CD14-positive monocyte (primary cell): Measurements from ENCODE around the gene RTRAF. TPM values are rescaled to one million over a fixed set of nuclear protein-coding genes. Genes with fewer than 3 reads are reported as not detected.

Source experiments
- DNase-seq, 3 donors: peaks; one replicate each; pipeline ENCODE4 v3.0.0-alpha.2; 2011 to 2022
- H2AFZ ChIP-seq: 2 replicates; pipeline ENCODE4 v1.6.0; 2012; ENCODE audit warnings: mild to moderate bottlenecking, low read depth, low read length, inconsistent platforms; ENCODE audit not compliant: insufficient read depth, poor library complexity, severe bottlenecking
- H3K27ac ChIP-seq, 2 donors: 1 replicate in 1 of 2; 2 replicates in 1 of 2; pipeline ENCODE4 v1.5.1; 2012 to 2013; ENCODE audit warnings: low read length in 2 of 2, control low read depth in 1 of 2, inconsistent platforms in 1 of 2, low read depth in 1 of 2, mild to moderate bottlenecking in 1 of 2
- H3K27me3 ChIP-seq, 2 donors: one replicate each; pipeline versions ENCODE4 v1.6.0 to v1.6.1; 2011 to 2013; ENCODE audit warnings: low read length in 2 of 2; ENCODE audit not compliant: control insufficient read depth in 2 of 2, insufficient read depth in 2 of 2
- H3K36me3 ChIP-seq, 2 donors: replicated peaks in 1 of 2; 1 replicate in 1 of 2; 2 replicates in 1 of 2; pipeline versions ENCODE4 v1.5.1 to v1.6.1; 2012 to 2013; ENCODE audit warnings: low read length in 2 of 2, control low read depth in 1 of 2, inconsistent platforms in 1 of 2, mild to moderate bottlenecking in 1 of 2; ENCODE audit not compliant: insufficient read depth in 2 of 2, control insufficient read depth in 1 of 2
- H3K4me1 ChIP-seq, 2 donors: 1 replicate in 1 of 2; 2 replicates in 1 of 2; pipeline versions ENCODE4 v1.5.1 to v1.6.1; 2012 to 2013; ENCODE audit warnings: low read length in 2 of 2, control low read depth in 1 of 2, inconsistent platforms in 1 of 2, mild to moderate bottlenecking in 1 of 2, moderate library complexity in 1 of 2; ENCODE audit not compliant: insufficient read depth in 2 of 2, control insufficient read depth in 1 of 2
- H3K4me2 ChIP-seq: replicated peaks from 2 replicates; pipeline ENCODE3; 2012; ENCODE audit warnings: low read length, moderate library complexity, mild to moderate bottlenecking; ENCODE audit not compliant: poor library complexity, severe bottlenecking; ENCODE audit errors: extremely low read depth
- H3K4me3 ChIP-seq, 3 experiments: fragments of 200-600 bp in 1 of 3; sonication (generic) in 1 of 3; replicated peaks in 1 of 3; 1 replicate in 2 of 3; 2 replicates in 1 of 3; pipeline ENCODE4 v1.5.1; 2011 to 2013; ENCODE audit warnings: low read length in 3 of 3, mild to moderate bottlenecking in 3 of 3, control low read depth in 2 of 3, low read depth in 2 of 3, inconsistent platforms in 1 of 3, moderate library complexity in 1 of 3
- H3K79me2 ChIP-seq: 2 replicates; pipeline ENCODE4 v1.6.0; 2012; ENCODE audit warnings: mild to moderate bottlenecking, control low read depth, inconsistent platforms, low read length, moderate library complexity; ENCODE audit not compliant: insufficient read depth
- H3K9ac ChIP-seq: 2 replicates; pipeline ENCODE4 v1.6.0; 2017; ENCODE audit warnings: low read length, mild to moderate bottlenecking; ENCODE audit not compliant: insufficient read depth, poor library complexity, severe bottlenecking
- H3K9me3 ChIP-seq, 2 donors: replicated peaks in 1 of 2; 1 replicate in 1 of 2; 2 replicates in 1 of 2; pipeline versions ENCODE4 v1.5.1 to v1.6.1; 2012 to 2013; ENCODE audit warnings: low read length in 2 of 2, control low read depth in 1 of 2; ENCODE audit not compliant: control insufficient read depth in 1 of 2, insufficient read depth in 1 of 2
- H4K20me1 ChIP-seq: 2 replicates; pipeline ENCODE4 v1.6.0; 2012; ENCODE audit warnings: mild to moderate bottlenecking, low read length, control low read depth, moderate library complexity; ENCODE audit not compliant: insufficient read depth
- H3K27ac Mint-ChIP-seq, 7 donors: one replicate each; pipeline ENCODE4 v1.8.0; 2020; ENCODE audit warnings: mild to moderate bottlenecking in 7 of 7, mixed read lengths in 7 of 7, moderate library complexity in 6 of 7, inconsistent platforms in 2 of 7
- H3K27me3 Mint-ChIP-seq, 3 donors: one replicate each; pipeline ENCODE4 v1.8.0; 2021 to 2022; ENCODE audit warnings: low read depth in 3 of 3, mild to moderate bottlenecking in 3 of 3, mixed read lengths in 3 of 3, moderate library complexity in 3 of 3, inconsistent platforms in 1 of 3
- H3K36me3 Mint-ChIP-seq, 2 donors: one replicate each; pipeline ENCODE4 v1.8.0; 2020; ENCODE audit warnings: mixed read lengths in 2 of 2, inconsistent platforms in 1 of 2, mild to moderate bottlenecking in 1 of 2
- H3K4me1 Mint-ChIP-seq: one replicate; pipeline ENCODE4 v1.8.0; 2020; ENCODE audit warnings: mild to moderate bottlenecking, mixed read lengths
- H3K4me3 Mint-ChIP-seq, 2 donors: one replicate each; pipeline ENCODE4 v1.8.0; 2020; ENCODE audit warnings: mild to moderate bottlenecking in 2 of 2, mixed read lengths in 2 of 2, moderate library complexity in 1 of 2
- H3K9me3 Mint-ChIP-seq, 7 donors: one replicate each; pipeline ENCODE4 v1.8.0; 2020 to 2022; ENCODE audit warnings: mixed read lengths in 7 of 7, mild to moderate bottlenecking in 6 of 7, moderate library complexity in 6 of 7, inconsistent platforms in 2 of 7
- WGBS: methylation state at CpG from one replicate; pipeline ENCODE4 v1.1.5; 2013; ENCODE audit warnings: missing lambda C conversion rate; ENCODE audit not compliant: insufficient coverage; 5-methylcytosine and 5-hydroxymethylcytosine counted together
- intact Hi-C, 2 donors: fragments of 100-400 bp; cut with micrococcal nuclease; formaldehyde crosslinking; loops; one replicate each; pipeline versions ENCODE4 v1.15.0 to v1.15.1; 2023
- polyA plus RNA-seq, 3 donors: library from polyadenylated mRNA; depleted of rRNA in 1 of 3; unstranded in 2 of 3; stranded (reverse) in 1 of 3; fragments of 300-500 nt in 2 of 3; fragments of >200 nt in 1 of 3; fragmentation: Illumina TruSeq in 2 of 3; gene quantifications; 1 replicate in 2 of 3; 2 replicates in 1 of 3; pipeline ENCODE4 v1.2.3, GENCODE V29; 2012 to 2021
- TF ChIP-seq, protein P1 (sequence below): fragments of 200-600 bp; IDR thresholded peaks from one replicate; pipeline ENCODE4 v1.8.0; 2022; ENCODE audit warnings: antibody characterized with exemption, mild to moderate bottlenecking

RTRAF gene
- polyA plus RNA-seq, 3 donors: 51.6 to 152 (median 149) TPM

DNA sequence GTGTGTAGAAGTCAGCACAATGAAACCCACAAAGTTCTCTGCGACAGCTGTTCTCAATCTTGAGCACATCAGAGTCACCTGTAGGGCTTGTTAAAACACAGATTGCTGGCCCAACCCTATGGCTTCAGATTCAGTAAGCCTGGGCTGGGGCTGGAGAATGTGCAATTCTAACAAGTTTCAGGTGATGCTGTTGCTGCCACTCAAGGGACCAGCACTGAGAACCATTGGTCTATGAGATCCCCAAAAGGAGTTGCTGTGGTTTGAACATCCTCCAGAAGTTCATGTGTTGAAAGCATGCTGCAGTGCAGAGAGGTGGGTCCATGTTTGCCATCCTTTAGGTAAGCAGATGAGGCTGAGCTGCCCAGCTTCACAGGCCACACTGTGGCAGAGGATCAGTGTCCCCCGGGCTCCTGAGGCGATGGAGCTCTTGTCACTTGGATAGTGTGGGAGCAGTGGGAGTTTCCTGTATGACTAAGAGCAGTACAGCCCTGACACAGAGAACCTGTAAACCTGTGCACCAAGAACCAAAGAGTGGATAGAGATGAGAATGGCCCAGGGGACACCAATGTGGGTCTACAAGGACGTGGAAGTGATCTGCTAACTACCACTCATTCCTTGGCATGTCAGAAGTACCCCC lies 8.0 kb upstream of the RTRAF start:
- peaks cover 0 to 5% of the 10 kb centered on the region in 2 donors for H3K36me3 Mint-ChIP-seq
- H3K36me3 ChIP-seq: no peaks in the 10 kb centered on the region
- H3K4me1 Mint-ChIP-seq: peaks cover 4% of the 10 kb centered on the region
- no peaks in the 10 kb centered on the region for H4K20me1 ChIP-seq
- no peaks in the 10 kb centered on the region for H3K79me2 ChIP-seq
- peaks cover 2 to 7% (median 2%) of the 10 kb centered on the region in 3 donors for H3K27me3 Mint-ChIP-seq
- H3K4me3 Mint-ChIP-seq: no peak overlapping the region
- no peak overlapping the region for H3K27ac ChIP-seq
- no peak overlapping the region for H3K4me3 ChIP-seq
- DNase-seq: no peak
- no peak overlapping the region for H2AFZ ChIP-seq
- H3K9me3 Mint-ChIP-seq: peaks cover 13 to 20% (median 14%) of the 10 kb centered on the region in 7 donors
- H3K27ac Mint-ChIP-seq: no peak overlapping the region
- intact Hi-C loops: loop anchor here (5.0 to 10.0 kb wide), 2 partner anchors 327 to 329 kb away; partner anchors contain the start of gene FRMD6 (in 2 of the 2)
- no peak overlapping the region for H3K9ac ChIP-seq
- 100% methylated on average over 3 of the region's 4 CpGs for WGBS
- H3K4me1 ChIP-seq: no peaks in the 10 kb centered on the region
- H3K27me3 ChIP-seq: peaks cover 0 to 2% of the 10 kb centered on the region in 2 donors
- peaks cover 13 to 16% of the 10 kb centered on the region in 2 donors for H3K9me3 ChIP-seq
- H3K4me2 ChIP-seq: no peak overlapping the region
- TF ChIP-seq, protein P1, sequence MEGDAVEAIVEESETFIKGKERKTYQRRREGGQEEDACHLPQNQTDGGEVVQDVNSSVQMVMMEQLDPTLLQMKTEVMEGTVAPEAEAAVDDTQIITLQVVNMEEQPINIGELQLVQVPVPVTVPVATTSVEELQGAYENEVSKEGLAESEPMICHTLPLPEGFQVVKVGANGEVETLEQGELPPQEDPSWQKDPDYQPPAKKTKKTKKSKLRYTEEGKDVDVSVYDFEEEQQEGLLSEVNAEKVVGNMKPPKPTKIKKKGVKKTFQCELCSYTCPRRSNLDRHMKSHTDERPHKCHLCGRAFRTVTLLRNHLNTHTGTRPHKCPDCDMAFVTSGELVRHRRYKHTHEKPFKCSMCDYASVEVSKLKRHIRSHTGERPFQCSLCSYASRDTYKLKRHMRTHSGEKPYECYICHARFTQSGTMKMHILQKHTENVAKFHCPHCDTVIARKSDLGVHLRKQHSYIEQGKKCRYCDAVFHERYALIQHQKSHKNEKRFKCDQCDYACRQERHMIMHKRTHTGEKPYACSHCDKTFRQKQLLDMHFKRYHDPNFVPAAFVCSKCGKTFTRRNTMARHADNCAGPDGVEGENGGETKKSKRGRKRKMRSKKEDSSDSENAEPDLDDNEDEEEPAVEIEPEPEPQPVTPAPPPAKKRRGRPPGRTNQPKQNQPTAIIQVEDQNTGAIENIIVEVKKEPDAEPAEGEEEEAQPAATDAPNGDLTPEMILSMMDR: no peak

DNA sequence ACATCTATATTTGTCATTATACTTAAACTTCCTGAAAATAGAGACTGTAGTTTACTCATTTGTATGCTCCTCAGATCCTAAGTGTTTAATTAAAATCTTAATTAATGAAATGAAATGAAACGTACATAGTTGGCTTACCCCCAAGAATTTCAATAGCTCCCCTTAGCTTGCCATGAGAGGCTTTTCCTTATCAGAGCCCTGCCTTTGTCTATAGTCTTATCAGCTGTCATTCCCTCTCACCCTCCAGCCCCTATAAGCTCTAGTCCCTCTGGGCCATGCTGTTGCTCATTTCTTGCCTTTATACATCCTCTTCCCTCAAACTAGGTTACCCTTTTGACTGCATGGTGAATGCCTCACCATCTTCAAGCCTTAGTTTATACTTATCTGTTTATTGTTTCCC lies 1.1 kb upstream of the RTRAF start:
- no peak overlapping the region for H3K9ac ChIP-seq
- no peaks in the 10 kb centered on the region for H3K27me3 ChIP-seq
- Mint-ChIP-seq H3K36me3 (peaks cover 17 to 23% of the 10 kb centered on the region in 2 donors), H3K27ac (peak overlapping the region in 2 of 7 donors; percentile 31 to 93), H3K27me3 (peaks cover 0 to 1% (median 0%) of the 10 kb centered on the region in 3 donors), H3K4me1 (peaks cover 13% of the 10 kb centered on the region), H3K9me3 (peaks cover 12 to 18% (median 14%) of the 10 kb centered on the region in 7 donors), H3K4me3 (no peak overlapping the region)
- peaks cover 11 to 17% of the 10 kb centered on the region in 2 donors for H3K4me1 ChIP-seq
- no peak for DNase-seq
- peaks cover 14 to 18% of the 10 kb centered on the region in 2 donors for H3K36me3 ChIP-seq
- H3K27ac ChIP-seq: no peak overlapping the region
- no peaks in the 10 kb centered on the region for H4K20me1 ChIP-seq
- WGBS: no CpG with 5 or more reads among the region's 1 CpG
- peaks cover 34% of the 10 kb centered on the region for H3K79me2 ChIP-seq
- intact Hi-C loops: loop anchor here in 1 of 2 donors (10.0 kb wide), 1 partner anchor 333 kb away; the partner anchor contains the start of gene FRMD6
- TF ChIP-seq, protein P1: no peak
- H2AFZ ChIP-seq: peak overlapping the region; percentile 97
- no peak overlapping the region for H3K4me3 ChIP-seq
- H3K9me3 ChIP-seq: peaks cover 12 to 14% of the 10 kb centered on the region in 2 donors
- no peak overlapping the region for H3K4me2 ChIP-seq
